HCT116 (cell line): Measurements from ENCODE around the gene NOTCH4. TPM values are rescaled to one million over a fixed set of nuclear protein-coding genes. Genes with fewer than 3 reads are reported as not detected.

ENCODE experiments used
- ATAC-seq: fragments of 200-7000 bp; cut with Tn5 transposase; 2 replicates; pipeline ENCODE4 v1.9.1; 2020; ENCODE audit warnings: mild to moderate bottlenecking, moderate library complexity
- BruUV-seq: library from RNA; stranded (reverse); fragments of 400-500 nt; replicated peaks from 2 replicates; lab custom pipeline; 2021; lab: Mats Ljungman, UMichigan
- CTCF ChIA-PET: fragments of 300-600 bp; sonication (Branson Sonifier 250); formaldehyde crosslinking; loops from one replicate; lab custom pipeline; 2021; ENCODE audit warnings: antibody characterized with exemption; lab: Charles Lee
- POLR2A ChIA-PET: fragments of 300-600, 350-600 bp; sonication (Branson Sonifier 250); formaldehyde crosslinking; loops from one replicate; lab custom pipeline; 2021; ENCODE audit warnings: antibody characterized with exemption; lab: Charles Lee
- RAD21 ChIA-PET, 2 experiments: fragments of 300-600 bp; sonication (Branson Sonifier 250); formaldehyde crosslinking; loops; one replicate each; lab custom pipeline; 2023; ENCODE audit warnings: low total read pairs in 2 of 2; ENCODE audit not compliant: uncharacterized antibody in 2 of 2, unreplicated experiment in 2 of 2, low non-redundant PET in 1 of 2; lab: Charles Lee
- DNase-seq: peaks from one replicate; pipeline ENCODE4 v3.0.0-alpha.2; 2010; ENCODE audit warnings: low read depth, low spot score
- H2AFZ ChIP-seq: fragments of 200-600 bp; shearing (Covaris generic), sonication (generic); 2 replicates; pipeline ENCODE4 v1.6.1; 2017; ENCODE audit warnings: low read depth, mixed run types, mixed read lengths, antibody characterized with exemption, low read length; ENCODE audit not compliant: poor library complexity, severe bottlenecking
- H3K27ac ChIP-seq: 2 replicates; pipeline ENCODE4 v1.5.1; 2012; ENCODE audit warnings: low read depth, low read length
- H3K27me3 ChIP-seq: fragments of 200-600 bp; sonication (generic); 2 replicates; pipeline ENCODE4 v1.6.1; 2016; ENCODE audit warnings: mixed run types, low read length, mixed read lengths; ENCODE audit not compliant: insufficient read depth
- H3K36me3 ChIP-seq, 2 experiments: fragments of 200-500 bp in 1 of 2; fragments of 200-600 bp in 1 of 2; sonication (Bioruptor generic) in 1 of 2; sonication (generic) in 1 of 2; 2 replicates each; pipeline versions ENCODE4 v1.5.1 to v1.6.1; 2014 to 2016; ENCODE audit warnings: low read length in 2 of 2, inconsistent platforms in 1 of 2, mixed read lengths in 1 of 2, mixed run types in 1 of 2; ENCODE audit not compliant: insufficient read depth in 2 of 2, control insufficient read depth in 1 of 2
- H3K4me1 ChIP-seq, 2 experiments: fragments of 200-600 bp in 1 of 2; sonication (generic) in 1 of 2; 2 replicates each; pipeline versions ENCODE4 v1.5.1 to v1.6.1; 2012 to 2017; ENCODE audit warnings: low read length in 2 of 2, inconsistent platforms in 1 of 2, mild to moderate bottlenecking in 1 of 2, mixed read lengths in 1 of 2, mixed run types in 1 of 2, moderate library complexity in 1 of 2; ENCODE audit not compliant: insufficient read depth in 2 of 2, control insufficient read depth in 1 of 2
- H3K4me2 ChIP-seq: fragments of 200-600 bp; sonication (generic); 2 replicates; pipeline ENCODE4 v1.6.1; 2017; ENCODE audit warnings: mixed run types, low read length, mixed read lengths
- H3K4me3 ChIP-seq, 2 experiments: fragments of 200-600 bp in 1 of 2; sonication (generic) in 1 of 2; replicated peaks in 1 of 2; 2 replicates each; pipeline ENCODE4 v1.5.1; 2011 to 2016; ENCODE audit warnings: low read length in 2 of 2, control low read depth in 1 of 2, low read depth in 1 of 2, mild to moderate bottlenecking in 1 of 2, mixed read lengths in 1 of 2, mixed run types in 1 of 2
- H3K79me2 ChIP-seq: fragments of 200-600 bp; sonication (generic); 2 replicates; pipeline ENCODE4 v1.6.1; 2017; ENCODE audit warnings: mild to moderate bottlenecking, mixed run types, low read length, moderate library complexity, mixed read lengths; ENCODE audit not compliant: insufficient read depth
- H3K9ac ChIP-seq: fragments of 200-600 bp; sonication (generic); 2 replicates; pipeline ENCODE4 v1.6.1; 2016; ENCODE audit warnings: low read length, mixed read lengths
- H3K9me2 ChIP-seq: fragments of 200-600 bp; sonication (generic), shearing (Covaris generic); 2 replicates; pipeline ENCODE4 v1.6.1; 2017; ENCODE audit warnings: mixed run types, mild to moderate bottlenecking, moderate library complexity; ENCODE audit not compliant: insufficient read depth
- H3K9me3 ChIP-seq, 2 experiments: fragments of 200-500 bp in 1 of 2; fragments of 200-600 bp in 1 of 2; sonication (Bioruptor generic) in 1 of 2; sonication (generic) in 1 of 2; 2 replicates each; pipeline ENCODE4 v1.6.1; 2014 to 2017; ENCODE audit warnings: low read length in 2 of 2, mixed read lengths in 2 of 2, inconsistent platforms in 1 of 2, low read depth in 1 of 2, mild to moderate bottlenecking in 1 of 2, mixed run types in 1 of 2, moderate library complexity in 1 of 2; ENCODE audit not compliant: control insufficient read depth in 1 of 2, insufficient read depth in 1 of 2
- H4K20me1 ChIP-seq: fragments of 200-600 bp; sonication (generic), shearing (Covaris generic); 2 replicates; pipeline ENCODE4 v1.6.1; 2017; ENCODE audit warnings: mixed run types, mild to moderate bottlenecking, moderate library complexity; ENCODE audit not compliant: insufficient read depth
- ATF3 ChIP-seq: IDR thresholded peaks from 2 replicates; pipeline ENCODE4 v1.6.1; 2012
- CBX3 ChIP-seq: IDR thresholded peaks from 2 replicates; pipeline ENCODE4 v1.6.1; 2012; ENCODE audit warnings: low read depth
- EGR1 ChIP-seq: IDR thresholded peaks from 2 replicates; pipeline ENCODE4 v1.6.1; 2012; ENCODE audit warnings: low read depth
- ELF1 ChIP-seq: IDR thresholded peaks from 2 replicates; pipeline ENCODE4 v1.6.1; 2012; ENCODE audit warnings: low read depth, borderline replicate concordance
- EZH2 ChIP-seq: fragments of 200-600 bp; sonication (generic); IDR thresholded peaks from 2 replicates; pipeline ENCODE4 v1.6.1; 2017; ENCODE audit warnings: antibody characterized with exemption, mixed run types
- EZH2phosphoT487 ChIP-seq: fragments of 200-600 bp; IDR thresholded peaks from 2 replicates; pipeline ENCODE4 v1.6.1; 2018; ENCODE audit warnings: antibody characterized with exemption, borderline replicate concordance
- JUND ChIP-seq: IDR thresholded peaks from 2 replicates; pipeline ENCODE4 v1.6.1; 2012
- MAX ChIP-seq: IDR thresholded peaks from 2 replicates; pipeline ENCODE4 v1.6.1; 2012
- POLR2A ChIP-seq: IDR thresholded peaks from 2 replicates; pipeline ENCODE4 v1.7.0; 2011; ENCODE audit warnings: borderline replicate concordance; ENCODE audit not compliant: insufficient read depth, insufficient read length; ENCODE audit errors: extremely low read depth
- POLR2AphosphoS5 ChIP-seq: IDR thresholded peaks from 2 replicates; pipeline ENCODE4 v1.6.1; 2011; ENCODE audit warnings: mild to moderate bottlenecking, low read depth, low read length, moderate library complexity
- SIN3A ChIP-seq: IDR thresholded peaks from 2 replicates; pipeline ENCODE4 v1.6.1; 2012; ENCODE audit warnings: low read depth
- SP1 ChIP-seq: IDR thresholded peaks from 2 replicates; pipeline ENCODE4 v1.6.1; 2012; ENCODE audit warnings: low read depth
- SRF ChIP-seq: IDR thresholded peaks from 2 replicates; pipeline ENCODE4 v1.6.1; 2012; ENCODE audit warnings: low read depth
- TCF7L2 ChIP-seq: IDR thresholded peaks from 2 replicates; pipeline ENCODE4 v1.7.0; 2011; ENCODE audit warnings: borderline replicate concordance, inconsistent platforms; ENCODE audit not compliant: insufficient read depth, insufficient read length; ENCODE audit errors: extremely low read depth
- YY1 ChIP-seq: IDR thresholded peaks from 2 replicates; pipeline ENCODE4 v1.6.1; 2011; ENCODE audit warnings: low read length, low read depth, moderate library complexity, mild to moderate bottlenecking; ENCODE audit not compliant: insufficient replicate concordance; ENCODE audit errors: extremely low read depth
- ZFX ChIP-seq: fragments of 450-650 bp; IDR thresholded peaks from 2 replicates; pipeline ENCODE4 v1.6.1; 2017
- ZNF274 ChIP-seq: fragments of 200-500 bp; sonication (Bioruptor generic); IDR thresholded peaks from 2 replicates; pipeline ENCODE4 v1.6.1; 2014; ENCODE audit warnings: mild to moderate bottlenecking, low read depth, low read length, inconsistent platforms
- intact Hi-C: fragments of 100-400 bp; cut with micrococcal nuclease; formaldehyde crosslinking; loops from 2 replicates; pipeline ENCODE4 v1.10.0; 2022
- total RNA-seq: library from RNA; stranded (reverse); gene quantifications from one replicate; pipeline ENCODE4 v1.2.1, GENCODE V29; 2021; ENCODE audit not compliant: unreplicated experiment
- TF ChIP-seq, protein P1 (sequence below): IDR thresholded peaks from 2 replicates; pipeline ENCODE4 v1.6.1; 2012; ENCODE audit warnings: low read depth
- TF ChIP-seq, protein P2 (sequence below), 3 experiments: fragments of 200-600 bp in 1 of 3; sonication (generic) in 1 of 3; IDR thresholded peaks in 2 of 3; conservative IDR thresholded peaks in 1 of 3; 2 replicates each; pipeline ENCODE4 v1.5.1; 2012 to 2017; ENCODE audit warnings: low read depth in 2 of 3, low read length in 2 of 3, antibody characterized with exemption in 1 of 3, borderline replicate concordance in 1 of 3, control low read depth in 1 of 3, mild to moderate bottlenecking in 1 of 3, mixed read lengths in 1 of 3, mixed run types in 1 of 3, moderate library complexity in 1 of 3; ENCODE audit not compliant: insufficient read depth in 1 of 3
- TF ChIP-seq, protein P3 (sequence below): IDR thresholded peaks from 2 replicates; pipeline ENCODE4 v1.6.1; 2011; ENCODE audit warnings: mild to moderate bottlenecking, low read length, moderate library complexity; ENCODE audit not compliant: insufficient replicate concordance; ENCODE audit errors: extremely low read depth

The NOTCH4 gene
- total RNA-seq, 1 experiment from 2014 or later = 0.81 TPM

DNA sequence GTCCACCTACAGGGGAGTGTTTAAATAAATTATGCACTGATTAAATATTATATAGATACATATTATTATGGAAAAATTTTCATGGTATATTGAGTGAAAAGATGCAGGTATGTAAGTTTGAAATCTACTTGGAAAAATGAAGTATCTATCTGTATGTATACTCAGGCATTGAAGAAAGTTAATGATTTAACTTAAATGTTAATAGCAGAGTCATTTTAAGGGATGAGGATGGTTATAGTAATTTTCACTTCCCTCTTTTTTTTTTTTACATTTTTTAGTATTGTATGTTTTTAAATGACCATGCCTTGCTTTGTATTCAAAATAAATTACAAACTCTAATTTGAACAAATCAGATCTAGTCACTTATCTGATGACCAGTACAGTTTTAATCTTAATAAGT, 43.2 kb upstream of the NOTCH4 start:
- Histone ChIP-seq H3K9me2 (no peaks in the 10 kb centered on the region; the same call in 1 of the 2 replicates), H3K27ac (no peak overlapping the region), H3K9me3 (no peaks in the 10 kb centered on the region), H3K4me1 (no peaks in the 10 kb centered on the region), H3K27me3 (no peaks in the 10 kb centered on the region), H3K79me2 (no peaks in the 10 kb centered on the region), H3K4me2 (no peak overlapping the region), H3K36me3 (no peaks in the 10 kb centered on the region), H2AFZ (no peak overlapping the region), H3K4me3 (no peak overlapping the region), H4K20me1 (no peaks in the 10 kb centered on the region), H3K9ac (no peak overlapping the region)
- ATAC-seq = no peak
- ChIA-PET POLR2A (no interaction called here), CTCF (interaction anchor here (2.0 kb wide), 1 partner anchor 11 kb away, joined by 6 read pairs; no protein-coding TSS in a partner anchor), RAD21 (no interaction called here)
- TF ChIP-seq MAX (no peak), ZFX (no peak), YY1 (no peak), ELF1 (no peak), SIN3A (no peak), ATF3 (no peak), JUND (no peak), ZNF274 (no peak), POLR2A (no peak), EZH2phosphoT487 (no peak), EGR1 (no peak), POLR2AphosphoS5 (no peak), TCF7L2 (no peak), SP1 (no peak), CBX3 (no peak), EZH2 (no peak), SRF (no peak)
- TF ChIP-seq, protein P1, sequence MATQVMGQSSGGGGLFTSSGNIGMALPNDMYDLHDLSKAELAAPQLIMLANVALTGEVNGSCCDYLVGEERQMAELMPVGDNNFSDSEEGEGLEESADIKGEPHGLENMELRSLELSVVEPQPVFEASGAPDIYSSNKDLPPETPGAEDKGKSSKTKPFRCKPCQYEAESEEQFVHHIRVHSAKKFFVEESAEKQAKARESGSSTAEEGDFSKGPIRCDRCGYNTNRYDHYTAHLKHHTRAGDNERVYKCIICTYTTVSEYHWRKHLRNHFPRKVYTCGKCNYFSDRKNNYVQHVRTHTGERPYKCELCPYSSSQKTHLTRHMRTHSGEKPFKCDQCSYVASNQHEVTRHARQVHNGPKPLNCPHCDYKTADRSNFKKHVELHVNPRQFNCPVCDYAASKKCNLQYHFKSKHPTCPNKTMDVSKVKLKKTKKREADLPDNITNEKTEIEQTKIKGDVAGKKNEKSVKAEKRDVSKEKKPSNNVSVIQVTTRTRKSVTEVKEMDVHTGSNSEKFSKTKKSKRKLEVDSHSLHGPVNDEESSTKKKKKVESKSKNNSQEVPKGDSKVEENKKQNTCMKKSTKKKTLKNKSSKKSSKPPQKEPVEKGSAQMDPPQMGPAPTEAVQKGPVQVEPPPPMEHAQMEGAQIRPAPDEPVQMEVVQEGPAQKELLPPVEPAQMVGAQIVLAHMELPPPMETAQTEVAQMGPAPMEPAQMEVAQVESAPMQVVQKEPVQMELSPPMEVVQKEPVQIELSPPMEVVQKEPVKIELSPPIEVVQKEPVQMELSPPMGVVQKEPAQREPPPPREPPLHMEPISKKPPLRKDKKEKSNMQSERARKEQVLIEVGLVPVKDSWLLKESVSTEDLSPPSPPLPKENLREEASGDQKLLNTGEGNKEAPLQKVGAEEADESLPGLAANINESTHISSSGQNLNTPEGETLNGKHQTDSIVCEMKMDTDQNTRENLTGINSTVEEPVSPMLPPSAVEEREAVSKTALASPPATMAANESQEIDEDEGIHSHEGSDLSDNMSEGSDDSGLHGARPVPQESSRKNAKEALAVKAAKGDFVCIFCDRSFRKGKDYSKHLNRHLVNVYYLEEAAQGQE = no peak
- TF ChIP-seq, protein P2, sequence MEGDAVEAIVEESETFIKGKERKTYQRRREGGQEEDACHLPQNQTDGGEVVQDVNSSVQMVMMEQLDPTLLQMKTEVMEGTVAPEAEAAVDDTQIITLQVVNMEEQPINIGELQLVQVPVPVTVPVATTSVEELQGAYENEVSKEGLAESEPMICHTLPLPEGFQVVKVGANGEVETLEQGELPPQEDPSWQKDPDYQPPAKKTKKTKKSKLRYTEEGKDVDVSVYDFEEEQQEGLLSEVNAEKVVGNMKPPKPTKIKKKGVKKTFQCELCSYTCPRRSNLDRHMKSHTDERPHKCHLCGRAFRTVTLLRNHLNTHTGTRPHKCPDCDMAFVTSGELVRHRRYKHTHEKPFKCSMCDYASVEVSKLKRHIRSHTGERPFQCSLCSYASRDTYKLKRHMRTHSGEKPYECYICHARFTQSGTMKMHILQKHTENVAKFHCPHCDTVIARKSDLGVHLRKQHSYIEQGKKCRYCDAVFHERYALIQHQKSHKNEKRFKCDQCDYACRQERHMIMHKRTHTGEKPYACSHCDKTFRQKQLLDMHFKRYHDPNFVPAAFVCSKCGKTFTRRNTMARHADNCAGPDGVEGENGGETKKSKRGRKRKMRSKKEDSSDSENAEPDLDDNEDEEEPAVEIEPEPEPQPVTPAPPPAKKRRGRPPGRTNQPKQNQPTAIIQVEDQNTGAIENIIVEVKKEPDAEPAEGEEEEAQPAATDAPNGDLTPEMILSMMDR (IDR thresholded peaks at IDR 0.05 in 2 of 3, conservative IDR thresholded peaks at IDR 0.05 in 1 of 3; ENCODE audit: borderline replicate concordance in 1 of 3, insufficient read depth in 1 of 3, low read depth in 2 of 3, low read length in 2 of 3) = no peak
- TF ChIP-seq, protein P3, sequence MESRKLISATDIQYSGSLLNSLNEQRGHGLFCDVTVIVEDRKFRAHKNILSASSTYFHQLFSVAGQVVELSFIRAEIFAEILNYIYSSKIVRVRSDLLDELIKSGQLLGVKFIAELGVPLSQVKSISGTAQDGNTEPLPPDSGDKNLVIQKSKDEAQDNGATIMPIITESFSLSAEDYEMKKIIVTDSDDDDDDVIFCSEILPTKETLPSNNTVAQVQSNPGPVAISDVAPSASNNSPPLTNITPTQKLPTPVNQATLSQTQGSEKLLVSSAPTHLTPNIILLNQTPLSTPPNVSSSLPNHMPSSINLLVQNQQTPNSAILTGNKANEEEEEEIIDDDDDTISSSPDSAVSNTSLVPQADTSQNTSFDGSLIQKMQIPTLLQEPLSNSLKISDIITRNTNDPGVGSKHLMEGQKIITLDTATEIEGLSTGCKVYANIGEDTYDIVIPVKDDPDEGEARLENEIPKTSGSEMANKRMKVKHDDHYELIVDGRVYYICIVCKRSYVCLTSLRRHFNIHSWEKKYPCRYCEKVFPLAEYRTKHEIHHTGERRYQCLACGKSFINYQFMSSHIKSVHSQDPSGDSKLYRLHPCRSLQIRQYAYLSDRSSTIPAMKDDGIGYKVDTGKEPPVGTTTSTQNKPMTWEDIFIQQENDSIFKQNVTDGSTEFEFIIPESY = no peak
- intact Hi-C loops = no loop called here
- no peak for DNase-seq
- no TSS peak for BruUV-seq
